K562 (cell line): Measurements from ENCODE around the gene OR14A16. TPM values are rescaled to one million over a fixed set of nuclear protein-coding genes. Genes with fewer than 3 reads are reported as not detected.
A peak's percentile ranks its signal among the peaks of the same experiment; 100 is the strongest.

Experiments
- ATAC-seq: fragments of 200-7000 bp; cut with Tn5 transposase; 3 replicates; pipeline ENCODE4 v1.9.1; 2020; ENCODE audit warnings: moderate library complexity
- BruUV-seq: library from RNA; stranded (reverse); fragments of 400-500 nt; replicated peaks from 2 replicates; lab custom pipeline; 2021; lab: Mats Ljungman, UMichigan
- CTCF ChIA-PET: fragments of 300-600 bp; formaldehyde crosslinking; extraction: SDS; loops from one replicate; lab custom pipeline; 2021; ENCODE audit warnings: low intra/inter-chr PET ratio; lab: Yijun Ruan, JAX
- POLR2A ChIA-PET: fragments of 300-600, 350-650 bp; sonication (Branson Sonifier 250); formaldehyde crosslinking; extraction: SDS; loops from one replicate; lab custom pipeline; 2021; ENCODE audit warnings: antibody characterized with exemption, inconsistent platforms; lab: Yijun Ruan, JAX
- DNase-seq, 4 experiments: peaks; one replicate each; pipeline versions ENCODE4 v3.0.0 to v3.0.0-alpha.2; 2011 to 2018; ENCODE audit warnings: low spot score in 3 of 4, mixed read lengths in 3 of 4; ENCODE audit errors: extremely low read depth in 1 of 4
- FAIRE-seq: peaks from 2 replicates; lab custom pipeline; 2011; peaks lifted over from hg19 to GRCh38; lab: Jason Lieb, UNC
- H2AFZ ChIP-seq: 2 replicates; pipeline ENCODE4 v1.6.0; 2011; ENCODE audit warnings: low read depth, low read length, control low read depth, inconsistent platforms
- H3K27ac ChIP-seq: fragments of 200-600 bp; 3 replicates; pipeline ENCODE4 v1.8.0; 2011; ENCODE audit warnings: low read depth, mild to moderate bottlenecking, control low read depth, inconsistent platforms, low read length, moderate library complexity, mixed read lengths; ENCODE audit errors: extremely low read depth
- H3K27me3 ChIP-seq, 2 experiments: fragments of 300-600 bp in 1 of 2; 2 replicates in 1 of 2; 3 replicates in 1 of 2; pipeline versions ENCODE4 v1.6.0 to v1.8.0; 2011; ENCODE audit warnings: inconsistent platforms in 2 of 2, low read length in 2 of 2, mild to moderate bottlenecking in 1 of 2, mixed read lengths in 1 of 2, moderate library complexity in 1 of 2; ENCODE audit not compliant: control insufficient read depth in 2 of 2, insufficient read depth in 2 of 2
- H3K36me3 ChIP-seq: fragments of 300-600 bp; 3 replicates; pipeline ENCODE4 v1.8.0; 2011; ENCODE audit warnings: mild to moderate bottlenecking, low read length, inconsistent platforms; ENCODE audit not compliant: control insufficient read depth, insufficient read depth
- H3K4me1 ChIP-seq, 2 experiments: fragments of 200-600 bp in 1 of 2; replicated peaks in 1 of 2; 2 replicates in 1 of 2; 3 replicates in 1 of 2; pipeline versions ENCODE4 v1.5.1 to v1.8.0; 2011; ENCODE audit warnings: inconsistent platforms in 2 of 2, low read length in 2 of 2, mild to moderate bottlenecking in 1 of 2, mixed read lengths in 1 of 2, moderate library complexity in 1 of 2; ENCODE audit not compliant: control insufficient read depth in 2 of 2, insufficient read depth in 2 of 2
- H3K4me2 ChIP-seq: 2 replicates; pipeline ENCODE4 v1.6.1; 2011; ENCODE audit warnings: low read length, control low read depth, inconsistent platforms, mixed read lengths; ENCODE audit not compliant: insufficient read depth
- H3K4me3 ChIP-seq: fragments of 200-600 bp; sonication (generic), shearing (Covaris generic); 2 replicates; pipeline ENCODE4 v1.5.1; 2016; ENCODE audit warnings: control low read depth, inconsistent platforms
- H3K79me2 ChIP-seq: fragments of 200-600 bp; 3 replicates; pipeline ENCODE4 v1.8.0; 2011; ENCODE audit warnings: low read length, inconsistent platforms; ENCODE audit not compliant: control insufficient read depth, insufficient read depth
- H3K9ac ChIP-seq, 2 experiments: 2 replicates each; pipeline versions ENCODE4 v1.6.0 to v1.6.1; 2011; ENCODE audit warnings: low read depth in 2 of 2, low read length in 2 of 2, control low read depth in 1 of 2, inconsistent platforms in 1 of 2, mild to moderate bottlenecking in 1 of 2, mixed read lengths in 1 of 2; ENCODE audit not compliant: insufficient read depth in 1 of 2
- H3K9me1 ChIP-seq: one replicate; pipeline ENCODE4 v1.6.0; 2011; ENCODE audit warnings: inconsistent platforms, mild to moderate bottlenecking, low read length, moderate library complexity; ENCODE audit not compliant: control insufficient read depth, insufficient read depth
- H3K9me3 ChIP-seq: replicated peaks from 2 replicates; pipeline ENCODE4 v1.5.1; 2011; ENCODE audit warnings: low read depth, low read length, inconsistent platforms; ENCODE audit not compliant: control insufficient read depth, insufficient read depth
- H4K20me1 ChIP-seq: replicated peaks from 2 replicates; pipeline ENCODE4 v1.6.1; 2011; ENCODE audit warnings: low read length, inconsistent platforms, mixed read lengths; ENCODE audit not compliant: control insufficient read depth, insufficient read depth
- ARHGAP35 ChIP-seq: fragments of 450-650 bp; IDR thresholded peaks from 2 replicates; pipeline ENCODE4 v1.6.1; 2018; ENCODE audit not compliant: partially characterized antibody
- CBX1 ChIP-seq: sonication (generic); IDR thresholded peaks from 2 replicates; pipeline ENCODE4 v1.6.1; 2016; ENCODE audit warnings: antibody characterized with exemption, low read depth, mild to moderate bottlenecking
- CHD4 ChIP-seq: fragments of 200-600 bp; sonication (generic); IDR thresholded peaks from 3 replicates; pipeline ENCODE4 v1.6.1; 2012; ENCODE audit warnings: low read depth, mild to moderate bottlenecking, mixed read lengths, low read length, inconsistent platforms; ENCODE audit not compliant: insufficient read depth, insufficient replicate concordance, poor library complexity, severe bottlenecking
- EZH2 ChIP-seq: IDR thresholded peaks from 2 replicates; pipeline ENCODE4 v1.6.1; 2012; ENCODE audit warnings: low read depth, mild to moderate bottlenecking, inconsistent platforms, low read length, borderline replicate concordance
- HLTF ChIP-seq: fragments of 450-650 bp; IDR thresholded peaks from 2 replicates; pipeline ENCODE4 v1.6.1; 2016
- LARP7 ChIP-seq: fragments of 450-650 bp; IDR thresholded peaks from 2 replicates; pipeline ENCODE4 v1.6.1; 2016
- RBM17 ChIP-seq: fragments of 200-400 bp; formaldehyde crosslinking; IDR thresholded peaks from 2 replicates; pipeline ENCODE4 v1.6.1; 2017; ENCODE audit warnings: low read depth, mild to moderate bottlenecking, low read length, borderline replicate concordance
- TEAD4 ChIP-seq, 2 experiments: sonication (generic) in 1 of 2; formaldehyde crosslinking in 1 of 2; IDR thresholded peaks; 2 replicates each; pipeline versions ENCODE4 v1.6.1 to v1.8.0; 2012 to 2022; ENCODE audit warnings: borderline replicate concordance in 1 of 2, inconsistent platforms in 1 of 2, low read length in 1 of 2, mild to moderate bottlenecking in 1 of 2, missing genetic modification reagents in 1 of 2
- THAP12 ChIP-seq: fragments of 250-450 bp; sonication (Bioruptor Pico); IDR thresholded peaks from 2 replicates; pipeline ENCODE4 v1.9.0; 2021; ENCODE audit warnings: mild to moderate bottlenecking, inconsistent platforms
- ZNF24 ChIP-seq: fragments of 450-650 bp; IDR thresholded peaks from 2 replicates; pipeline ENCODE4 v1.6.1; 2016
- ZNF57 ChIP-seq: fragments of 450-650 bp; formaldehyde crosslinking; IDR thresholded peaks from 2 replicates; pipeline ENCODE4 v1.4.0; 2020; ENCODE audit warnings: mild to moderate bottlenecking, moderate library complexity
- WGBS: fragments of 100-300 bp; shearing (Covaris generic); methylation state at CpG from one replicate; pipeline ENCODE4 v1.1.6; 2016; ENCODE audit warnings: low coverage, mixed read lengths; ENCODE audit not compliant: insufficient coverage; ENCODE audit errors: missing lambda C conversion rate; 5-methylcytosine and 5-hydroxymethylcytosine counted together
- in situ Hi-C: fragments of 300-500 bp; cut with MboI; formaldehyde crosslinking; loops from 4 replicates; pipeline ENCODE4 v1.15.0; 2018; ENCODE audit warnings: inconsistent platforms, mixed read lengths
- intact Hi-C: fragments of 100-400 bp; cut with micrococcal nuclease; formaldehyde crosslinking; loops from 2 replicates; pipeline ENCODE4 v1.14.2; 2022
- polyA plus RNA-seq, 8 experiments: library from polyadenylated mRNA; depleted of rRNA in 4 of 8; stranded (reverse) in 5 of 8; unstranded in 3 of 8; fragments of >200 nt; fragmentation: Nextera tagmentation in 2 of 8; fragmentation: Illumina TruSeq in 1 of 8; extraction: Ambion mirVana in 2 of 8; extraction: Trizol in 1 of 8; gene quantifications; 2 replicates each; pipeline versions ENCODE4 v1.2.1 to v1.2.3, GENCODE V29; 2011 to 2014; ENCODE audit warnings: inconsistent platforms in 1 of 8, missing spikeins in 1 of 8
- total RNA-seq, 7 experiments: library from RNA; depleted of rRNA in 6 of 7; stranded (reverse); fragments of >200 nt in 6 of 7; fragmentation: Illumina TruSeq in 2 of 7; extraction: Trizol in 2 of 7; gene quantifications; 2 replicates each; pipeline versions ENCODE4 v1.2.1 to v1.2.3, GENCODE V29; 2011 to 2021; ENCODE audit warnings: low replicate concordance in 1 of 7
- TF ChIP-seq, protein P1 (sequence below): sonication (generic); formaldehyde crosslinking; IDR thresholded peaks from 2 replicates; pipeline ENCODE4 v1.8.1; 2023; ENCODE audit warnings: mild to moderate bottlenecking, missing genetic modification reagents
- TF ChIP-seq, protein P2 (sequence below): fragments of 450-650 bp; IDR thresholded peaks from one replicate; pipeline ENCODE4 v1.6.1; 2018; ENCODE audit warnings: mild to moderate bottlenecking, moderate library complexity; ENCODE audit not compliant: partially characterized antibody

The OR14A16 gene
- total and polyA plus RNA-seq, 9 of the 15 experiments (the other 6 are each of a cell fraction or from before 2014, with no cell fraction given) = not detected

GRCh38 chr1:247854899-247855545 lies 31.1 kb upstream of the OR14A16 start:
- Histone ChIP-seq H4K20me1 (no peaks in the 10 kb centered on the region), H3K9ac (peak overlapping the region; percentile 2 to 55; a peak in 3 of 4 replicates), H3K9me3 (peaks cover 3% of the 10 kb centered on the region; the same call in 1 of the 2 replicates), H3K4me3 (no peak overlapping the region), H2AFZ (peak overlapping the region; percentile 87), H3K36me3 (no peaks in the 10 kb centered on the region; the same call in 2 of the 3 replicates), H3K79me2 (peaks cover 25% of the 10 kb centered on the region), H3K27me3 (no peaks in the 10 kb centered on the region), H3K9me1 (no peaks in the 10 kb centered on the region), H3K27ac (peak overlapping the region; percentile 81), H3K4me2 (peak overlapping the region; percentile 73), H3K4me1 (peaks cover 34 to 42% of the 10 kb centered on the region in 2 experiments)
- BruUV-seq = no TSS peak
- ATAC-seq = peak; percentile 59
- intact Hi-C loops = loop anchor here (5.0 to 10.0 kb wide), 2 partner anchors 480 to 972 kb away; partner anchors contain the start of gene SH3BP5L
- FAIRE-seq = peak; percentile 94
- in situ Hi-C loops = no loop called here
- POLR2A ChIA-PET = interaction anchor here (0.6 to 1.3 kb wide), 3 partner anchors 11 to 574 kb away, joined by 3 to 5 read pairs (median 3); no protein-coding TSS in a partner anchor
- DNase-seq = peak; percentile 87 to 95 (median 90)
- CTCF ChIA-PET = no interaction called here
- 10% methylated on average over 14 of the region's 14 CpGs for WGBS
- TF ChIP-seq ZNF57 (CRISPR knock-in tag) (no peak), THAP12 (CRISPR knock-in tag) (no peak), CBX1 (no peak), CHD4 (no peak), HLTF (no peak), RBM17 (no peak), TEAD4 (IDR thresholded peaks at IDR 0.05; ENCODE audit: low read length) (peak; percentile 87), TEAD4 (CRISPR knock-in tag; IDR thresholded peaks at IDR 0.05; ENCODE audit: borderline replicate concordance) (no peak), EZH2 (no peak), LARP7 (no peak), ARHGAP35 (no peak), ZNF24 (0 out of 2 replicates have a peak, but pooled peaks have one; percentile 20)
- TF ChIP-seq, protein P1, sequence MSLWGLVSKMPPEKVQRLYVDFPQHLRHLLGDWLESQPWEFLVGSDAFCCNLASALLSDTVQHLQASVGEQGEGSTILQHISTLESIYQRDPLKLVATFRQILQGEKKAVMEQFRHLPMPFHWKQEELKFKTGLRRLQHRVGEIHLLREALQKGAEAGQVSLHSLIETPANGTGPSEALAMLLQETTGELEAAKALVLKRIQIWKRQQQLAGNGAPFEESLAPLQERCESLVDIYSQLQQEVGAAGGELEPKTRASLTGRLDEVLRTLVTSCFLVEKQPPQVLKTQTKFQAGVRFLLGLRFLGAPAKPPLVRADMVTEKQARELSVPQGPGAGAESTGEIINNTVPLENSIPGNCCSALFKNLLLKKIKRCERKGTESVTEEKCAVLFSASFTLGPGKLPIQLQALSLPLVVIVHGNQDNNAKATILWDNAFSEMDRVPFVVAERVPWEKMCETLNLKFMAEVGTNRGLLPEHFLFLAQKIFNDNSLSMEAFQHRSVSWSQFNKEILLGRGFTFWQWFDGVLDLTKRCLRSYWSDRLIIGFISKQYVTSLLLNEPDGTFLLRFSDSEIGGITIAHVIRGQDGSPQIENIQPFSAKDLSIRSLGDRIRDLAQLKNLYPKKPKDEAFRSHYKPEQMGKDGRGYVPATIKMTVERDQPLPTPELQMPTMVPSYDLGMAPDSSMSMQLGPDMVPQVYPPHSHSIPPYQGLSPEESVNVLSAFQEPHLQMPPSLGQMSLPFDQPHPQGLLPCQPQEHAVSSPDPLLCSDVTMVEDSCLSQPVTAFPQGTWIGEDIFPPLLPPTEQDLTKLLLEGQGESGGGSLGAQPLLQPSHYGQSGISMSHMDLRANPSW = no peak
- TF ChIP-seq, protein P2, sequence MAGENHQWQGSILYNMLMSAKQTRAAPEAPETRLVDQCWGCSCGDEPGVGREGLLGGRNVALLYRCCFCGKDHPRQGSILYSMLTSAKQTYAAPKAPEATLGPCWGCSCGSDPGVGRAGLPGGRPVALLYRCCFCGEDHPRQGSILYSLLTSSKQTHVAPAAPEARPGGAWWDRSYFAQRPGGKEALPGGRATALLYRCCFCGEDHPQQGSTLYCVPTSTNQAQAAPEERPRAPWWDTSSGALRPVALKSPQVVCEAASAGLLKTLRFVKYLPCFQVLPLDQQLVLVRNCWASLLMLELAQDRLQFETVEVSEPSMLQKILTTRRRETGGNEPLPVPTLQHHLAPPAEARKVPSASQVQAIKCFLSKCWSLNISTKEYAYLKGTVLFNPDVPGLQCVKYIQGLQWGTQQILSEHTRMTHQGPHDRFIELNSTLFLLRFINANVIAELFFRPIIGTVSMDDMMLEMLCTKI = no peak
